Activated CD4-positive, CD25-positive, alpha-beta regulatory T cell treated with anti-CD3 and anti-CD28 coated beads, Interleukin-2, amount 50 U/mL, for 16 hours (primary cell): ENCODE data around the gene SELPLG.
"Not testable (repeated sequence)": the region's sequence is repeated elsewhere in the genome, so short reads cannot be mapped to it uniquely, and the experiment has no call there.

ENCODE experiments used
- DNase-seq: peaks from one replicate; pipeline ENCODE4 v3.0.0-alpha.2; 2020; ENCODE audit warnings: low read depth, low spot score

SELPLG gene

DNA sequence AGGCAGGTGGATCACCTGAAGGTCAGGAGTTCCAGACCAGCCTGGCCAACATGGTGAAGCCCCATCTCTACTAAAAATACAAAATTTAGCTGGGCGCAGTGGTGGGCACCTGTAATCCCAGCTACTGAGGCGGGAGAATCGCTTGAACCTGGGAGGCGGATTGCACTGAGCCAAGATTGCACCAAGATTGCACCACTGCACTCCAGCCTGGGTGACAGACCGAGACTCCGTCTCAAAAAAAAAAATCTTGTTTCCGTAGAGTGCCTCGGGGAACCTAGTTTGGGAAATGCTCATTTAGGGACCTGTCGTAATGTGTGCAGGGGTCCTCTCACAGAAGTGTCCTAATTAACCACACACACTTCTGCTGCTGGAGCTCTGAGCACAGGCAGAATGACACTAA is 43.2 kb downstream of the SELPLG start:
- not testable (repeated sequence) for DNase-seq

DNA sequence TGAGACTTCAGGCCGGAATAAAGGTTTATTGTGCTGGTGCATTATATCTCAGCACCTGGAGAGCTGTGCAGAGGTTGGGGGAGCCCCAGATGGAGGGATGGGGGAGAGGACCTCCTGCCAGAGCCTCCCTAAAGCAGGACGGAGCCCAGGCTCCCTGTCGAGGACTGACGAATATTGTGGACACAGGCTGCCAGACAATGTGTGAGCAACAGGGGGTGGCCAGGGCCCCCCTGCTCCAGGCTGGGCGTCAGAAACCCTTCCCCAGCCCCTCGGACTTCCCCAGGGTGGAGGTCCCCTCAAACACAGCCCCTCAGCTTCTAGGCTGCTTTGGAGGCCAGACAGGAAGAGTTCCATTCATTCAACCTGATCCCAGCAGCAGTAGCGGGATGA is 43.9 kb downstream of the SELPLG start:
- no peak for DNase-seq

DNA sequence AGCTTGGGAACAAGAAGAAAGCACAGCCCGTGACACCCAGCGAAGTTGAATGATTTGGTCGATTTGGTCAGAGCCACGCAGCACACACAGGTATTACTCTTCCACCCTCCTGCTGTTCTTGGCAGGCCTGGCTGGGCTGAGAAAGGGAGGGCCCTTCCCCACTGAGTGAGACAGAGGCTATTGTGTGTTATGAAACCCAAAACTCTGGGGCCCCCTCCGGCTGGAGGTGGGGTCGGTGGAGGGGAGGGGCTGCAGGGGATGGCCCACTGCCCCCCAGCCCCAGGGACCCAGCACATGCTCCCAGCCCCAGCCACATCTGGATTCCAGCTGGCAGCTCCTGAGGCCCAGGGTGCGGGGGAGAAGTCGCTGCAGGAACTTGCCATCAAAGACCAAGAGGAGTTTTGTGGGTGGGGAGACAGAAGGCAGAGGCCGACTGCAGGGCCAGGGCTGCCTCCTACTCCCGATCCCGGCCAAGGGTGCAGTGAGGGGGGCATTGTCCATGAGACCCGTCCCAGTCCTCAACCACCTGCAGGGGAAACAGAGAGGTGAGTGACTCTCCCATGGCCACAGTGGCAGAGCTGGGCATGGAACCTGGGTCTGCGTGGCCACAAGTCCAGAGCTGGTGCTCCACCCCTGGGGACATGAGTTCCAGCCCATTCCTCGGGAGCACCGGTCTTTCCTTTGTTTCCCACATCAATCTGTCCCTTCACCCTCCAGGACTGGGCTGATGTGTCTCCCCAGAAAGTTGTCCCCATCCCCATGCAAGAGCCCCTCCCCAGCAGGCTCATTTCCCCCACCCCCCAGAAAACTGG is 44.5 kb downstream of the SELPLG start:
- no peak for DNase-seq

DNA sequence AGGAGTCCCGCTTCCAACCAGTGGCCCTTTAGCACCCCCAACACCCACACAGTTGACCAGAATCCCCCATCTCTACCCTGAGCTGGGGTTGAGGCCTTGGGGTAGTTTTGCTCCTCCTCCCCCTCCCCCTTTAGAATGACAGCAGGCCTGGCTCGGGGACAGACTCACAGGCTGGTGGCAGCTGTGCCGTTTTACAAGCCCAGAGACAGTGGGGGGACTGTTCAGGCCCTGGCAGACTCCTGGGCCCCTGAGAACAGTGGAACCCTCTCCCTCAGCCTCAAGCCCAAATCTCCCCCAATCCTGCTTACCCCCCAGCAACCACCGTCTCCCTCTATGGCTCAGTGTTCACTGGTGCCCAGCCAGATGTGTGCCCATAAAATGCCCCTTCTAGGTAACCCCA is 45.9 kb downstream of the SELPLG start:
- DNase-seq, result no peak

DNA sequence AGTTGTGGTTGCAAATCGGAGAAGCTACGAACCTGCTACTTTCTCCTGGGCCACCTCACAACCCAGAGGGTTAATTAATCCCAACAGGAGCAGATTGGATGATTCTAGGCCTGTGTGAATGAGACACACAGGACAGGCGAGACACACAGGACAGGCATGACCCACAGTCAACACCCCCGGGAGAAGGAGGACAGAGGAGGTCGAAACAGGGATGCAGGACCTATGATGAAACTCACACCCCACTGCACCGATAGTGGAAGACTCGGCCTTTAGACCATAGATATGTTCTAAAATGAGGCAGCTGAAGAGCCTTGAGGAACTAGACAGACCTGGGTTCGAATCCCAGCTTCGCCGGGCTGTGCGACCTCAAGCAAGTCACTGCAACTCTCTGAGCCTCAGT is 47.4 kb downstream of the SELPLG start:
- no peak for DNase-seq

DNA sequence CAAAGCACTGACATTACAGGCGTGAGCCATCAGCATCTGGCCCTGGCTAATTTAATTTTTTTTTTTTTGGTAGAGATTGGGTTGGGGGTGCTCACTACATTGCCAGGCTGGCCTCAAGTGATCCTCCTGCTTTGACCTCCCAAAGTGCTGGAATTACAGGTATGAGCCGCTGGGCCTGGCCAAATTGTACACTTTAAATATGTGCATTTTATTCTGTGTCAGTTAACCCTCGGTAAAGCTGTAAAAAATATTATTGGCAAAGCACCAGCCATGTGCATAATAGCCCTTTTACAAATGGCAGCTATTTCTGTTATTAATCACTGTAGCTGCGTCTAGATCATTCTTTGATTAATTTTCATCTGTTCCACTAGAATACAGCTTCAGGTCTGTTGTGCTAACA is 47.8 kb downstream of the SELPLG start:
- DNase-seq, result no peak

DNA sequence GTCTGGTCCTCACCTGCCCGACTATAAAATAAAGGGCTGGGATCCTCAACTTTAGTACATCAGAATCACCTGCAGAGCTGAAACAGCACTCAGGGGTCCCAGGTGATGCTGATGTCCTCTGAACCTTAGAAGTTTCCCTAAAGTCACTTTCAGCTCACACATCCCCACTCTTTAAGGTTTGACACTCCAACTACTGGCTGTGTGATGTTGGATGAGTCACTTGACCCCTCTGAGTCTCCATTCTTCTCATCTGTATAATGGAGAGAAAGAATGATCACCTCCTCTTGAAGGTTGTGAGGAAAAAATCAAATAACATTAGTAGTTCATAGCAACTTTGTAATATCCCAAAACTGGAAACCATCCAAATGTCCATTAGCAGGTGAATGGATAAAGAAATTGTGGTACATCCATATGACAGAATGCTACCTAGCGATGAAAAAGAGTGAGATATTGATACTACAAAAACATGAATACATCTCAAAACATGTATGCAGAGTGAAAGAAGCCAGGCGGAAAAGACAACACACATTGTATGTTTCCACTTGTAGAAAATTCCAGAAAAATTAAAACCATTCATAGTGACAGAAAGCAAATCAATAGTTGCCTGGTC is 49.1 kb downstream of the SELPLG start:
- DNase-seq, result no peak

DNA sequence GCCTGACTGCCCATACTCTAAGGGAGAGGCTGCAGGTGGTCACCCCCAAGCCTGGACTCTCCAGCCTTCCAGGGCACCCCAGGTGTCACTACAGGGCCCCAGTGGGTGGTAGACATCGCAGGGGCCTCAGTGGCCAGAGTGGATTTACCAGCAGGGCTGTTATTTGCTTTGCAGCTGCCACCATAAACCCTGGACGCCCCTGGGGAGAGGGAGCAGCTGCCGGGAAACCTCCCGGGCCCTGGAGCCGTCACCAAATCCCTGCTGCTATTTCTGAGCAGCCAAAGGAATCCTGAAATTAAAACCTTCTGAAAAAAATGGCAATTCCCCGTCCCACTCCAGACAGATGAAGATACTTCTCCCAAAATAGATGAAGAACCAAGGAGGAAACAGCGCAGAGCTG is 49.7 kb downstream of the SELPLG start:
- DNase-seq, result no peak

DNA sequence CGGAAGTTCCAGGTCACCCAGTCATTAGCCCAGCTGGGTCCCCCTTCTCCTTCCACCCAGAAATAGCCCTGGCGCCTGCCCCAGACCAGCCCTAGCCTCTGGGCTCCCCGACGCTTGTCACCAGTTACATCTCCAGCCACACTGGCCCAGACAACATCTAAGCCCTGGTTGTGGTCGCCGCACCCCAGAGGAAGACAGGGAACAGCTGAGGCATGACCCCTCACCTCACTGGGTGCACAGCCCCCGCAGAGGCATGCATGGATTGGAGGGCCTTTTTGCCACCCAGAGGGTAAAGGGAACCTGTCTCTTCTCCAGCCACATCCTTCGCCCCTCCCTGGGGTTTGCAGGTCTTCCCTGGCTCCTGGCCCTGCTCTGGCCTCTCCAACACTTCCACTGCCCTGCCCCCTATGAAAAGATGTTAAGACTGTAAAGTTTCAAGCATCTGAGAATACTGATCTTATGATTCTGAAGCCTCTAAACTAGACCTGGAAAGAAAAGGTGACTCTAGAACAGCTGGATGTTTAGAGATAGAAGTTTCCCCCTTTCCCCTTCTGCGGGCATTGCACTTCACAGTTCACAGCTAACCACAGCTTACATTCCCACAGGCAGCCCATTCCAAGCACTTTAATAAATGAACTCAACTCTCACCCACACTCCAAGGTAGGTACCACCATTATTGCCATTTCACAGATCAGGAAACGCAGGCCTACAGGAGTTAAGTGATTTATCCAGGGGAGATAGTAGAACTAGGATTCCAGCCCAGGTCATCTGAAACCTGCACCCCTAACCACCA is 50.5 kb downstream of the SELPLG start:
- no peak for DNase-seq

DNA sequence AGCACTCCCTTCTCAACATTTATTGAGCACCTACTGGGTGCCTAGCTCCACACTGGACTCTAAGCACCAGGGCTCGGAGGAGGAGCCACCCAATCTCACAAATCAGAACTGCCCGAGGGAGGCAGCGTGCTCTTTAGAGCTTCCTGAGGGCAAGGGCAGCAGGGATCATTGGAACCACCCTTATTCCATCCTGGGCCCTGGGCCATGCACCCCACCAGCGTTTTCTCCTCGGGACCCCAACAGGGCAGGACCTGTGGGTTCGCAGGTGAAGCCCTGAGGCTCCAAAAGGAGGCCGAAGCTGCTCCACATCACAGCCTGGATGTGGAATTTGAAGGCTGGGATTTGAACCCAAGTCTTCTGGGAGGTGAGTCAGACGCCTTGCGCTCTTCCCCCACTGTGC is 51.2 kb downstream of the SELPLG start:
- no peak for DNase-seq

DNA sequence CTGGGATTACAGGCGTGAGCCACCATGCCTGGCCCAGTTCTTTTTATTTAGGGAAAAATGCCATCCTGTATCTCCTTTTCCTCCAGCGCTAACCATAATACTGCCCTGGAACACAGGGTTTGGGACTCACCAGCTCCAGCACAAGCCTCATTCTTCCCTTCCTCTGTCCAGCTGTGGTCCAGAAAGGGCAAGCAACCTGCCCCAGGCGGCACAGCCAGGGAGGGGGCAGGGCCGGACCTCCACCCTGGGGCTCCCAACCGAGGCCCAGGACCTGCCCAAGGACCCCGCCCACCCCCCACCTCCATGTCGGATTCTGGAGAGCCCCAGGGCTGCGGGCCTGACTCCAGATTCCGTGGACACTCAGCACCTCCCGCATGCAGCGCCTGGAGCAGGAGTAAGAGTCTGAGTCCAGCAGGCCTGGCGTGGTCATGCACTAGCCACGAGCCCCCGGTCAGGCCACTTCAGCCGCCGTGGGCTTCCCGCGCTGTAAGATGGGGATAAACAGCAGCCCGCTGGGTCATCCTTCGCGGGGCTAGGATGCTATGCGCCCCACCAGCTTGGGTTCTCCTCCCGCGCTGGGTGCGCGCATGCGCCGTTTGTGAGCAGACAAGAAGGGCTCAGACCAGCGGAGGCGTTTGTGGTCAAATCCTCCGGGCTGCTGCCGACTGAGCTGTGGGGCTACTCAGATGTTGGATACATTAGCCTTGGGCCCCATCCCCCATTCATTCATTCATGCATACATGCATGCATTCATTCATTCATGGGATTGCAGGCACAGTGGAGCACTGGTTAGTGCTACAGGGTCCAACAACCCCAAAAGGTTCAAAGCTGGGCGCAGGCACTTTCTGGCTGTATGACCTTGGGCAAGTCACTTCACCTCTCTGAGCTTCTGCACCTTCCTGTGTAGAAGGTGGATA is 52.1 kb downstream of the SELPLG start:
- DNase-seq, result no peak

DNA sequence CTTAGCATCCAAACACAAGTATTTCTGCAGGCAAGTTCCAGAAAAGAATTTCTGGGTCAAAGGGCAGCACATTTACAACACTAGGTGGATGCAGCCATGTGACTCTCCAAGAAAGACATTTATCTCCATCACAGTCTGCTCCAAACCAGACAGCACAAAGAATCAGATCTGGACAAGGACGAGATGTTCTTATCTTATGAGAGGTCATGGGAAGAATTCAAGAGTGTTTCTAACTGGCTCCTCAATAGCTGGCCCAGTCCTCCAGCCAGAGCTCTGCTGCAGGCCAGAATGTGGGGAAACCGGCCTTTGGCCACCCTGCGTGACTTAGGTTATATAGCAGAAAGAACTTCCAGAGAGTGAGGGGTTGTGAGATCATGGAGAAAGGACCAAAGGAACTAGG is 53.2 kb downstream of the SELPLG start:
- DNase-seq, result no peak

DNA sequence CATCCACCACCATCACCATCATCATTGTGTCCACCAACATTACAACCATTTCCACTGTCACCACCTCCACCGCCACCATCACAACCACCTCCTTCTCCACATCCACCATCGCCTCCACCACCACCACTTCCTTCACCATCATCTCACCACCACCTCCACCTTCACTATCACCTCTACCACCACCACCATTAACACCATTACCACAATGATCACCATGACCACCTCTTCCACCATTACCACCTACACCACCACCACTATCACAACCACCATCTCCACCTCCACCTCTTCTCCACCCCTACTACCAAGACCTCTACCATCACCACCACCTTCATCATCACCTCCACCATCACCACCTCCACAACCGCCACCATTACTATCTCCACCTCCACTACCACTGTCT is 54.9 kb downstream of the SELPLG start:
- no peak for DNase-seq

DNA sequence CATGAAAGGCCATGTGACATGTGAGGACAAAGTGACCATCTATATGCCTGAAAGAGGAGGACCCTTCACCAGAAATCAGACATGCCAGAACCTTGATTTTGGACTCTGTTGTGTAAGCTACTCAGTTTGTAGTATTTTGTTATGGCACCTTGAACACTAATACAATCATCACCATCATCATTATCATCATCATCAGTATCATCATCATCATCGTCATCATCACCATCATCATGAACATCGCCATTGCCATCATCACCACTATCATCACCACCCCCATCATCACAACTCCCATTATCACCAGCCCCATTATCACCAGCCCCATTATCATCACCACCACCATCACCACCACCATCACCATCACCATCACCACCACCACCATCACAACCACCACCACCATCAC is 55.4 kb downstream of the SELPLG start:
- no peak for DNase-seq

DNA sequence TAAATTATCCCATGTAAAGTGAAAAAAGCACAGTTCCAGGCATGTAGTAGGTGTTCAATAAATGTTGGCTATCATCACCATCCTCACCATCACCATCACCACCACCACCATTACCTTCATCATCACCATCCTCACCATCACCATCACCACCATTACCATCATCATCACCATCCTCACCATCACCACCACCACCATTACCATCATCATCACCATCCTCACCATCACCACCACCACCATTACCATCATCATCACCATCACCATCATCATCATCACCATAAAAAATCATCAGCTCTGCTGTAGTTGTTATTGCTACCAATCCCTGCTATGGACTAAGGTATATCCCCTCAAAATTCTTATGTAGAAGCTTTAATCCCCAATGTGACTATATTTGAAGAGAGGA is 56.2 kb downstream of the SELPLG start:
- DNase-seq, result no peak

DNA sequence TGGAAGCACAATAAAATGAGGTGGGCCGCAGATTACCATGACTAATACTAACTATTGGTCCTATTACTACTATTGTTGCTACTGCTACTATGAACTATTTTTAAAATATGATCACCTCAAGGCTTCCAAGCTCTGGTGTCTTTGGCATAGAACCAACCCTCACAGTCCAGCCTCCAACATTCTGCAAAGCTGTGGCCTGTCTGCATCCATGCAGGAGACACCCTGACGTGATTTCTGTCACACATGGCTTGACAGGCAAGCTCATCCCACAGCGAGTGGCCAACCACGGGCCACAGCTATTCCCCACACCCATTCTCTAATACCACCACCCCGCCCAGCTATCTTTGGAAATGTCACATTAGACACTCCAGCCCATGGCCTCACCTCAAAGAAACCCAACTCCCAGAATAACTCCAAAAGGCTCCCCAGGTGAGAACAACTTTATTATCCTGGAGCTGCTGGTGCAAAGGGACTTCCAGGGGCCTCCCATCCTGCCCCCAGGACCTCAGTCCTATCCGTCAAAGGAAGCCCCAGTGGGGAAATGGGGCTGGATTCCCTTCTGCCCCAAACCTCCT is 56.9 kb downstream of the SELPLG start:
- DNase-seq, result no peak

DNA sequence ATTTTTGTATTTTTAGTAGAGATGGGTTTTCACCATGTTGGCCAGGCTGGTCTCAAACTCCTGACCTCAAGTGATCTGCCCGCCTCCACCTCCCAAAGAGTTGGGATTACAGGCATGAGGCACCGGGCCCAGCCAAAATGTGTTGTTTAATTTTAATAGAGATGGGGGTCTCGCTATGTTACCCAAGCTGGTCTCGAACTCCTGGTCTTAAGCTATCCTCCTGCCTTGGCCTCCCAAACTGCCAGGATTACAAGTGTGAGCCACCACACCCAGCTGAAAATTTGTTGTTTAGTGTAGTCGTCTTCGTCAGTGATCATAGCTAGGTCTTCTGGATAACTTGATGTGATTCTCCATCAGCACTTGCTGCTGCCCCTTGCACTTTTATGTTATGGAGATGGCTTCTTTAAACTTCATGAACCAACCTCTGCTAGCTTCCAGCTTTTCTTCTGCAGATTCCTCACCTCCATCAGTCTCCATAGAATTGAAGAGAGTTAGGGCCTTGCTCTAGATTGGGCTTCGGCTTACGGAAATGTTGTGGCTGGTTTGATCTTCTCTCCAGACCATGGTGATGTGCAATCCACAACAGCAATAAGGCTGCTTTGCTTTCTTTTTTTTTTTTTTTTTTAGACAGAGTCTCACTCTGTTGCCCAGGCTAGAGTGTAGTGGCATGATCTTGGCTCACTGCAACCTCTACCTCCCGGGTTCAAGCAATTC is 58.3 kb downstream of the SELPLG start:
- no peak for DNase-seq

DNA sequence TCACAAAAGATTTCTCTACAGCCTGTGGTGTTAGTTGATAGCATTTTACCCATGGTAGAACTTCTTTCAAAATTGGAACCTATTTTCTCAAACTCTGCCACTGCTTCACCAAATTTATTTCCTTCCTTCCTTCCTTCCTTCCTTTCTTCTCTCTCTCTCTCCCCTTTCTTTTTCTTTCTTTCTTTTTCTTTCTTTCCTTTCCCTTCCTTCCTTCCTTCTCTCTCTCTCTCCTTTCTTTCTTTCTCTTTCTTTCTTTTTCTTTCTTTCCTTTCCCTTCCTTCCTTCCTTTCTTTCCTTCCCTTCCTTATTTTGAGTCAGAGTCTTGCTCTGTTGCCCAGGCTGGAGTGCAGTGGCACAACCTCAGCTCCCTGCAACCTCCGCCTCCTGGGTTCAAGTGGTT is 59.4 kb downstream of the SELPLG start:
- not testable (repeated sequence) for DNase-seq

DNA sequence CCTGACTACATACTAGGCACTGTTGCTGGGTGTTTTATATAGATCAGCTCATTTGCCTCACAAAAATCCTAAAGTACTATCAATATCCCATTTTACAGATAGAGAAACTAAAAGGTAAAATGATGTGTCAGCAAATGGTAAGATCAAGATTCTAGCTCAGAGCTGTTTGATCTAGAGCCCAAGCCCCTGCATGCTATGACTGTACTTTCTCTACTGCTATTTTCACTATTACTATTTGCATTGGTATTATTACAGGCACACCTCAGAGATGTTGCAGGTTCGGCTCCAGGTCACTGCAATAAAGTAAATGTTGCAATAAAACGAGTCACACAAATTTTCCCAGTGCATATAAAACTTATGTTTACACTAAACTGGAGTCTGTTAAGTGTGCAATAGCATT is 60.4 kb downstream of the SELPLG start:
- no peak for DNase-seq

DNA sequence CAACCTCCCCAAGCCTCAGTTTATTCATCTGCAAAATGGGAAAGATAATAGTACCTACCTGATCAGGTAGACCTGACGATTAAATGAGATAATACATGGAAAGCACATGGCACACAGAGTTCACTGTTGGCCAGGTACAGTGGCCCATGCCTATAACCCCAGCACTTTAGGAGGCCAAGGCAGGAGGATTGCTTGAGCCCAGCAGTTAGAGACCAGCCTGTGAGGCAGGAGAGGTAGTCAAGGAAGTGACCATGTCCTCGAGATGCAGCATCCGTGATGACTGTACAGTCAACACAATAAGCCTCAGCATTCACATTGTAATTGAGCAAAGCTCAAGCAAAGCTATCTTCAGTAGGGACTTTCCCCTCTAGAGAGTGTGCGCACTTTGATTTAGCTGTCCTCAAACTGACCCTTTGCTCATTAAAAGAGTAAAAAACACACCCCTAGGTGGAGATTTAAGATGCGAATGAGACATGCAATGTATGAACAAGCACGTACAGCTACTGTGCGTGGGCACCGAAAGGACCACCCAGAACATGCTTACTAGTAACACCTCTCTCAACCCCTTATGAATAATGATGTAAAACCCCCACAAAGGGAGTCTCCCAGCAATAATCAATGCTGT is 61.4 kb downstream of the SELPLG start:
- DNase-seq, result no peak
